Ectodermal cell (in vitro differentiated cells): Measurements from ENCODE around the gene PRKAR2B. TPM values are rescaled to one million over a fixed set of nuclear protein-coding genes. Genes with fewer than 3 reads are reported as not detected.

Source experiments
- H3K27ac ChIP-seq: 2 replicates; pipeline ENCODE4 v1.7.0; 2013; ENCODE audit warnings: mild to moderate bottlenecking, low read depth, low read length; ENCODE audit not compliant: insufficient read depth, poor library complexity, severe bottlenecking
- H3K27me3 ChIP-seq: 2 replicates; pipeline ENCODE4 v1.7.0; 2013; ENCODE audit warnings: mild to moderate bottlenecking, low read length; ENCODE audit not compliant: insufficient read depth, control insufficient read depth, poor library complexity, severe bottlenecking
- H3K36me3 ChIP-seq: one replicate; pipeline ENCODE4 v1.7.0; 2013; ENCODE audit warnings: low read length; ENCODE audit not compliant: control insufficient read depth, insufficient read depth
- H3K4me1 ChIP-seq: one replicate; pipeline ENCODE4 v1.7.0; 2013; ENCODE audit warnings: low read length; ENCODE audit not compliant: control insufficient read depth, insufficient read depth
- H3K4me3 ChIP-seq: 2 replicates; pipeline ENCODE4 v1.7.0; 2013; ENCODE audit warnings: low read depth, low read length, control low read depth; ENCODE audit not compliant: insufficient read depth
- H3K9me3 ChIP-seq: 2 replicates; pipeline ENCODE4 v1.7.0; 2013; ENCODE audit warnings: mild to moderate bottlenecking, low read length, moderate library complexity; ENCODE audit not compliant: control insufficient read depth
- WGBS, 2 experiments: methylation state at CpG; one replicate each; pipeline ENCODE4 v1.1.7; 2013; ENCODE audit warnings: missing lambda C conversion rate in 2 of 2; 5-methylcytosine and 5-hydroxymethylcytosine counted together
- polyA plus RNA-seq, 4 experiments: library from polyadenylated mRNA; stranded (reverse); fragments of 50-300 nt; gene quantifications; one replicate each; pipeline ENCODE4 v1.2.3, GENCODE V29; 2013

Gene PRKAR2B
- 24.4 TPM for polyA plus RNA-seq (2013, experiment 1 of 4)
- 24.1 TPM for polyA plus RNA-seq (2013, experiment 2 of 4)
- 20.4 TPM for polyA plus RNA-seq (2013, experiment 3 of 4)
- polyA plus RNA-seq (2013, experiment 4 of 4) = 20.5 TPM

DNA sequence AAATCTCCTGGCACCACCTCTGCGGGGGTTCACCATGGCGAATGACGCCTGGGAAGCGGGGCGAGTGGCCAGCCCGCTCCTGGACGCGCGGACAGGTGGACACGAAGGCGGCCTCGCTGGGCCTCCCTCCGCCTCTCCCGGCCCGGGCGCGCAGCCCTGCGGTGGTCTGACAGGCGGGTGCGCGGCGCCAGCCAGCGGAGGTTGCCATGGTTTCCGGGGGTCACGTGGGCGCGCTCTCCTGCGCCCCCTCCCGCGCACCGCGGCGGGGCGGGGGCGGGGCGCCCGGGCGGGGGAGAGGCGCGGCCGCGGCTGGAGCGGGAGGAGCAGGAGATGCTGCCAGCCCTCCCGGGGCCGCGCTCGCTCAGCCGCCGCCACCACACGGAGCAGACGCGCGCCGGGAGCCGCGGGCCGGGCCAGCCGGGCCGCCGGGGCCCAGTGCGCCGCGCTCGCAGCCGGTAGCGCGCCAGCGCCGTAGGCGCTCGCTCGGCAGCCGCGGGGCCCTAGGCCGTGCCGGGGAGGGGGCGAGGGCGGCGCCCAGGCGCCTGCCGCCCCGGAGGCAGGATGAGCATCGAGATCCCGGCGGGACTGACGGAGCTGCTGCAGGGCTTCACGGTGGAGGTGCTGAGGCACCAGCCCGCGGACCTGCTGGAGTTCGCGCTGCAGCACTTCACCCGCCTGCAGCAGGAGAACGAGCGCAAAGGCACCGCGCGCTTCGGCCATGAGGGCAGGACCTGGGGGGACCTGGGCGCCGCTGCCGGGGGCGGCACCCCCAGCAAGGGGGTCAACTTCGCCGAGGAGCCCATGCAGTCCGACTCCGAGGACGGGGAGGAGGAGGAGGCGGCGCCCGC, at the start of gene PRKAR2B:
TSS of gene PRKAR2B (plus strand) at position 359 of the 848 bp plus-strand sequence. CDS start at position 562, 203 bp downstream.
- Histone ChIP-seq H3K27ac (peak within 1 kb of the TSS; percentile 60), H3K36me3 (no peaks in the 10 kb centered on the region)
- 0 to 1% methylated on average over 110 of the region's 110 CpGs for WGBS, 2 experiments

GRCh38 chr7:106994833-106995232, 49.7 kb upstream of the PRKAR2B start:
- 96 to 97% methylated on average over 7 of the region's 7 CpGs for WGBS, 2 experiments

More for the DNA sequence above, at the start of gene PRKAR2B:
- Histone ChIP-seq H3K27me3 (no peaks in the 10 kb centered on the region), H3K4me3 (peak within 1 kb of the TSS; percentile 87), H3K9me3 (no peaks in the 10 kb centered on the region), H3K4me1 (no peaks in the 10 kb centered on the region)

GRCh38 chr7:106997487-106998271, 46.8 kb upstream of the PRKAR2B start:
- H3K4me3 ChIP-seq = no peak overlapping the region
- no peaks in the 10 kb centered on the region for H3K27me3 ChIP-seq
- no peak overlapping the region for H3K27ac ChIP-seq
- H3K4me1 ChIP-seq = no peaks in the 10 kb centered on the region
- 95 to 96% methylated on average over 4 to 5 of the region's 5 CpGs for WGBS, 2 experiments
- no peaks in the 10 kb centered on the region for H3K9me3 ChIP-seq
- no peaks in the 10 kb centered on the region for H3K36me3 ChIP-seq

More at GRCh38 chr7:106994833-106995232, 49.7 kb upstream of the PRKAR2B start:
- no peaks in the 10 kb centered on the region for H3K4me1 ChIP-seq
- no peaks in the 10 kb centered on the region for H3K36me3 ChIP-seq
- H3K4me3 ChIP-seq = no peak overlapping the region
- no peaks in the 10 kb centered on the region for H3K27me3 ChIP-seq
- H3K27ac ChIP-seq = no peak overlapping the region
- H3K9me3 ChIP-seq = no peaks in the 10 kb centered on the region

DNA sequence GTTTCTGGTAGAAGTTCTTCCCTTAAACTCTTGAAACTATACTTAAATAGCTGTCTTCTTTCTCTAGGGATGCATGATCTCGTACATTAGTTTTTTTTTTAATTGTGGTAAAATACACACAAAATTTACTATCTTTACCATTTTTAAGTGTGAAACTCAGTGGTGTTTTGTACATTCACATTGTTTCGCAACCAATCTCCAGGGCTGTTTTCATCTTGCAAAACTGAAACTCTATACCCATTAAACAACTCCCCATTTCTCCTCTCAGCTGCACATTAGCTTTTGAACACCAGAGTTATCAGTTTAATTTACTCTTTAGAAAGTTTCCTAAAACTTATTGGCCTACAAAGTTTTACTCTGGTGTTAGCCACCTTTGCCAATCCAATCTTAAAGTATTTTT, 45.5 kb upstream of the PRKAR2B start:
- Histone ChIP-seq H3K27ac (no peak overlapping the region), H3K36me3 (no peaks in the 10 kb centered on the region), H3K4me3 (no peak overlapping the region), H3K9me3 (no peaks in the 10 kb centered on the region), H3K4me1 (no peaks in the 10 kb centered on the region), H3K27me3 (no peaks in the 10 kb centered on the region)
- WGBS, 2 experiments = 95 to 97% methylated on average over 1 of the region's 2 CpGs

DNA sequence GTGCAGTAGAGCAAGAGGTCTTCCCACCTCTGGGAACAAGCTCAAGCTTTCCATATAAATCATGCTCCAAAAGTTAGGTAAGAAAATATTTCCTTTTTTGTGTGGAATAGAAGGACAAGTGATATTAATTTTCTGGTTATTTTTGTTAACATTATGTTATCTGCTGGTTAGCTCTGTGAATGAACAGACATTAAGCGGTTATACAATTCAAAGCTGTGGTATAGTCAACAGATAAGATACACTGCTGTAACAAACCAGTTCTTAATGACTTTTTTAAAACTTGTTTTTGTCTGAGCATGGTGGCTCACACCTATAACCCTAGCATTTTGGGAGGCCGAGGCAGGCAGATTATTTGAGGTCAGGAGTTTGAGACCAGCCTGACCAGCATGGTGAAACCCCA, 43.0 kb upstream of the PRKAR2B start:
- WGBS, 2 experiments = 92 to 96% methylated on average over 2 of the region's 2 CpGs
- no peak overlapping the region for H3K27ac ChIP-seq
- no peaks in the 10 kb centered on the region for H3K4me1 ChIP-seq
- H3K36me3 ChIP-seq = no peaks in the 10 kb centered on the region
- no peaks in the 10 kb centered on the region for H3K9me3 ChIP-seq
- no peak overlapping the region for H3K4me3 ChIP-seq
- no peaks in the 10 kb centered on the region for H3K27me3 ChIP-seq

GRCh38 chr7:107002126-107002525, 42.4 kb upstream of the PRKAR2B start:
- H3K4me3 ChIP-seq = no peak overlapping the region
- H3K36me3 ChIP-seq = no peaks in the 10 kb centered on the region
- WGBS, 2 experiments = 95% methylated on average over 3 to 4 of the region's 4 CpGs
- H3K4me1 ChIP-seq = no peaks in the 10 kb centered on the region
- no peaks in the 10 kb centered on the region for H3K9me3 ChIP-seq
- no peak overlapping the region for H3K27ac ChIP-seq
- no peaks in the 10 kb centered on the region for H3K27me3 ChIP-seq

DNA sequence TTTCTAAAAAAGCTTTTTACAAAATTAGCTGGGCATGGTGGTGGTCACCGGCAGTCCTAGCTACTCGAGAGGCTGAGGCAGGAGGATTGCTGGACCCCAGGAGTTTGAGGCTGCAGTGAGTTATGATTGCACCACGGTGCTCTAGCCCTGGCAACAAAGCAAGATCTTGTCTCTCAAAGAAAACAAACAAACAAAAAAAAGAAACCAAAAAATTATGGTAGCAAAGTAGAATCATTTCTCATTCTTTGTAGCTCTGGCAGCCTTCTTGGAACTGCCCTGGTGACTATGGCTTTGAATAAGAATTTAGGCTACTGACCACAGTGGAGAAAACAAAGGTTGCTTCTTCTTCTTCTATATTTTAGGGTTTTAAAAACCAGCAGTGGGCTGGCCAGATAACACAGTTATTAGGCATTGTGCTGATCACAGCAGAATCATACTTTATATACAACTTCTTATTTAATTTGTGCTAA, 41.9 kb upstream of the PRKAR2B start:
- H3K4me1 ChIP-seq = no peaks in the 10 kb centered on the region
- H3K9me3 ChIP-seq = no peaks in the 10 kb centered on the region
- H3K36me3 ChIP-seq = no peaks in the 10 kb centered on the region
- WGBS, 2 experiments = 90 to 91% methylated on average over 3 of the region's 3 CpGs
- no peak overlapping the region for H3K27ac ChIP-seq
- no peak overlapping the region for H3K4me3 ChIP-seq
- H3K27me3 ChIP-seq = no peaks in the 10 kb centered on the region

DNA sequence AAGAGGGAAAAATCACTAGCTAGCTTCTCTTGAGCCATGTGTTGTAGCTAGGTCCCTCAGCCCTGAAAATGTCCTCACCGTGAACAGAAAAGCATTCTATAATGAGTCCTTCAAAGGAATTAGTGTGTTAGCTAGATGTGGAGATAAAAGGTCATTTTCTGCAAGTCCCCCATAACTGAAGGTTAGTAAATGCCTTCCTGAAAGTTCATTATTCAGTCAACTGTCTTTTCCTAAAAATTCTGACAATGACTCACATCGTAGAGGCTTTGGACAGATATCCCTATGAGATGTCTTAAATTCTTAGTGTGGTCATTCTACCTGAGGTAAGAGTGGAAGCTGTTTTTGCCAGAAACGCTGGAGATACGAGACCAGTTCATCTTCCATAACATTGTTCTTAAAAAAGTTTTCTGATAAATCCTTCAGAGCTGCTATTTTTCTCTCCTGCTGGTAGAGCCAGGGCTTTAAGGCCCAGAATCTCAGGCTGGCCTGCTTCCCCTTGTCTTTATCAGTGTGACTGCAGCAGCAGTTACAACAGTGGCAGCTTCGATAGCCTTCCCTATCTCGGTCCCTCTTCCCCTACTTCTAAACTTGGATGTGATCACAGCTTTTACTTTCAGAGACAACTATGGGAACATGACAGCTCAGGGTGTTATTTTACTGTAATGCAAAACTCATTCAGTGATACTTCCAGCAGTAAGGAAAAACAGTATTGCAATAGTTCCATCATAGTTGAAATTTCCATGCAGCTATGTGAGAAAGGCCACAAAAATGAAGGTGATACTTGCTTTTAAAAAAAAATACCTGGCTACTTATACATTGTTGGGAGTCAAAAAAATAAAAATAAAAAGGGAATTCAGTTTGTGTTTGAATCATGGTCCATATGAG, 37.3 kb upstream of the PRKAR2B start:
- Histone ChIP-seq H3K27me3 (no peaks in the 10 kb centered on the region), H3K27ac (no peak overlapping the region), H3K4me3 (no peak overlapping the region), H3K36me3 (no peaks in the 10 kb centered on the region), H3K9me3 (no peaks in the 10 kb centered on the region), H3K4me1 (no peaks in the 10 kb centered on the region)
- WGBS, 2 experiments = 89 to 91% methylated on average over 6 of the region's 6 CpGs

DNA sequence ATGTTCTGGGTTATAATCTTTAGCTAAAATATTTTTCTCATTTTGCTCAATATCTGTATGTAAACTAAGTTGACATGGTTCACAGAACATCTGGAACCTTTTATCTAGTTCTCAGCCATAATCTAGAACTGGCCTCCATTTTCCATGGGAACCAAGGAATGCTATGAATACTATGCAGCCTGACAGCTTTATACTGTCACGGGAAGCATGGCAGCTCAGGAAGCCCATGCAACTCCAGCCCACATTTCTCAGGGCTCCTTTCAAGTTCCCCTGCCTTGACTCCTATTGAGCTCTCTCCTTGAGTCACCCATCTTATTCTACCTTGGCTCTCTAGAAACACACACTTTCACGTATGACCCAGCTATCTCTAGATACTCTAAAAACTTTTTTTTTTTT, 36.6 kb upstream of the PRKAR2B start:
- Histone ChIP-seq H3K27ac (no peak overlapping the region), H3K4me1 (no peaks in the 10 kb centered on the region), H3K36me3 (no peaks in the 10 kb centered on the region), H3K27me3 (no peaks in the 10 kb centered on the region), H3K9me3 (no peaks in the 10 kb centered on the region), H3K4me3 (no peak overlapping the region)
- 46 to 47% methylated on average over 2 of the region's 2 CpGs for WGBS, 2 experiments
